H1 (cell line): ENCODE results near the gene ACAD9. TPM values are rescaled to one million over a fixed set of nuclear protein-coding genes. Genes with fewer than 3 reads are reported as not detected.

ENCODE experiments used
- CTCF ChIA-PET: fragments of 300-600 bp; sonication (Branson Sonifier 250); formaldehyde crosslinking; loops from one replicate; lab custom pipeline; 2021; ENCODE audit not compliant: partially characterized antibody; lab: Charles Lee
- POLR2A ChIA-PET: fragments of 300-600 bp; sonication (Branson Sonifier 250); formaldehyde crosslinking; loops from one replicate; lab custom pipeline; 2021; ENCODE audit warnings: inconsistent platforms; ENCODE audit not compliant: partially characterized antibody; lab: Charles Lee
- DNase-seq, 2 experiments: peaks; one replicate each; pipeline versions ENCODE4 v3.0.0 to v3.0.0-alpha.2; 2010 to 2022; ENCODE audit warnings: low spot score in 2 of 2, low read depth in 1 of 2, mixed read lengths in 1 of 2
- FAIRE-seq: peaks from 2 replicates; lab custom pipeline; 2011; peaks lifted over from hg19 to GRCh38; lab: Jason Lieb, UNC
- H2AFZ ChIP-seq: 2 replicates; pipeline ENCODE4 v1.8.1; 2012; ENCODE audit warnings: low read length, inconsistent platforms
- H2AK5ac ChIP-seq: 2 replicates; pipeline ENCODE4 v1.6.1; 2013; ENCODE audit warnings: low read depth, low read length
- H2BK120ac ChIP-seq: replicated peaks from 2 replicates; pipeline ENCODE3; 2013; ENCODE audit warnings: low read depth, low read length, inconsistent platforms
- H2BK12ac ChIP-seq: 2 replicates; pipeline ENCODE4 v1.6.1; 2013; ENCODE audit warnings: low read depth, low read length
- H2BK15ac ChIP-seq: 2 replicates; pipeline ENCODE4 v1.6.1; 2013; ENCODE audit warnings: low read length
- H2BK20ac ChIP-seq: 2 replicates; pipeline ENCODE4 v1.6.1; 2013; ENCODE audit warnings: low read length
- H2BK5ac ChIP-seq: 2 replicates; pipeline ENCODE4 v1.6.1; 2013; ENCODE audit warnings: low read depth, low read length
- H3K14ac ChIP-seq: 2 replicates; pipeline ENCODE4 v1.6.1; 2013; ENCODE audit warnings: inconsistent platforms; ENCODE audit not compliant: insufficient read length
- H3K18ac ChIP-seq: 2 replicates; pipeline ENCODE4 v1.6.1; 2013; ENCODE audit warnings: low read length; ENCODE audit errors: extremely low read depth
- H3K23ac ChIP-seq: 2 replicates; pipeline ENCODE4 v1.6.1; 2013; ENCODE audit warnings: inconsistent platforms; ENCODE audit not compliant: insufficient read length
- H3K23me2 ChIP-seq: 2 replicates; pipeline ENCODE4 v1.6.1; 2013; ENCODE audit warnings: low read depth, low read length
- H3K27ac ChIP-seq: 2 replicates; pipeline ENCODE4 v1.6.1; 2011; ENCODE audit warnings: low read depth, low read length, inconsistent platforms
- H3K27me3 ChIP-seq, 4 experiments: replicated peaks in 1 of 4; 1 replicate in 1 of 4; 2 replicates in 3 of 4; pipeline versions ENCODE4 v1.6.1 to v1.8.1; 2011 to 2013; ENCODE audit warnings: low read length in 3 of 4, mild to moderate bottlenecking in 3 of 4, inconsistent platforms in 2 of 4, mixed read lengths in 2 of 4, moderate library complexity in 1 of 4; ENCODE audit not compliant: control insufficient read depth in 3 of 4, insufficient read depth in 3 of 4; ENCODE audit errors: extremely low read depth in 1 of 4
- H3K36me3 ChIP-seq, 4 experiments: 2 replicates each; pipeline versions ENCODE4 v1.6.1 to v1.8.1; 2011 to 2013; ENCODE audit warnings: mild to moderate bottlenecking in 4 of 4, low read length in 3 of 4, moderate library complexity in 2 of 4, control low read depth in 1 of 4, inconsistent platforms in 1 of 4; ENCODE audit not compliant: insufficient read depth in 4 of 4, control insufficient read depth in 2 of 4
- H3K4ac ChIP-seq: replicated peaks from 2 replicates; pipeline ENCODE3; 2013; ENCODE audit warnings: low read length, low read depth, mixed read lengths, inconsistent platforms; ENCODE audit not compliant: insufficient read length
- H3K4me1 ChIP-seq, 4 experiments: replicated peaks in 1 of 4; 1 replicate in 1 of 4; 2 replicates in 3 of 4; pipeline versions ENCODE4 v1.6.1 to v1.8.1; 2011 to 2013; ENCODE audit warnings: low read length in 3 of 4, inconsistent platforms in 2 of 4, mixed read lengths in 1 of 4; ENCODE audit not compliant: insufficient read depth in 4 of 4, control insufficient read depth in 3 of 4
- H3K4me2 ChIP-seq, 2 experiments: 2 replicates each; pipeline versions ENCODE4 v1.6.1 to v1.8.1; 2011 to 2013; ENCODE audit warnings: low read depth in 2 of 2, low read length in 2 of 2, control low read depth in 1 of 2, inconsistent platforms in 1 of 2, mild to moderate bottlenecking in 1 of 2; ENCODE audit not compliant: insufficient read depth in 1 of 2
- H3K4me3 ChIP-seq, 4 experiments: fragments of 200-600, 300-600 bp in 1 of 4; sonication (generic), shearing (Covaris generic), sonication (Bioruptor Twin) in 1 of 4; 2 replicates each; pipeline versions ENCODE4 v1.5.1 to v1.8.1; 2011 to 2016; ENCODE audit warnings: low read length in 4 of 4, low read depth in 3 of 4, control low read depth in 2 of 4, inconsistent platforms in 2 of 4, mild to moderate bottlenecking in 2 of 4, mixed read lengths in 1 of 4, moderate library complexity in 1 of 4; ENCODE audit not compliant: insufficient read depth in 2 of 4; ENCODE audit errors: extremely low read depth in 1 of 4
- H3K56ac ChIP-seq: replicated peaks from 2 replicates; pipeline ENCODE3; 2013; ENCODE audit warnings: low read depth, mild to moderate bottlenecking, mixed read lengths, low read length, inconsistent platforms; ENCODE audit not compliant: insufficient read length
- H3K79me1 ChIP-seq: 2 replicates; pipeline ENCODE4 v1.6.1; 2013; ENCODE audit warnings: low read depth, low read length, control low read depth
- H3K79me2 ChIP-seq, 2 experiments: 2 replicates each; pipeline versions ENCODE4 v1.6.1 to v1.8.1; 2012 to 2013; ENCODE audit warnings: low read length in 2 of 2, mild to moderate bottlenecking in 2 of 2, inconsistent platforms in 1 of 2; ENCODE audit not compliant: insufficient read depth in 2 of 2, control insufficient read depth in 1 of 2
- H3K9ac ChIP-seq, 4 experiments: replicated peaks in 1 of 4; 1 replicate in 1 of 4; 2 replicates in 3 of 4; pipeline versions ENCODE4 v1.6.1 to v1.8.1; 2011 to 2013; ENCODE audit warnings: low read depth in 3 of 4, low read length in 3 of 4, control low read depth in 2 of 4, mild to moderate bottlenecking in 2 of 4, moderate library complexity in 2 of 4, inconsistent platforms in 1 of 4; ENCODE audit errors: extremely low read depth in 1 of 4
- H3K9me3 ChIP-seq, 2 experiments: 2 replicates each; pipeline versions ENCODE4 v1.6.1 to v1.8.1; 2012 to 2013; ENCODE audit warnings: mild to moderate bottlenecking in 2 of 2, moderate library complexity in 2 of 2, control low read depth in 1 of 2, inconsistent platforms in 1 of 2, low read depth in 1 of 2, low read length in 1 of 2, mixed read lengths in 1 of 2; ENCODE audit not compliant: insufficient read depth in 2 of 2
- H4K20me1 ChIP-seq, 2 experiments: replicated peaks in 1 of 2; 2 replicates each; pipeline versions ENCODE3 to v1.8.1; 2011 to 2013; ENCODE audit warnings: inconsistent platforms in 2 of 2, low read length in 2 of 2, mild to moderate bottlenecking in 1 of 2; ENCODE audit not compliant: insufficient read depth in 2 of 2, control insufficient read depth in 1 of 2
- H4K5ac ChIP-seq: 2 replicates; pipeline ENCODE4 v1.6.1; 2013; ENCODE audit warnings: low read length, low read depth, mixed read lengths, inconsistent platforms; ENCODE audit not compliant: insufficient read length
- H4K8ac ChIP-seq: 2 replicates; pipeline ENCODE4 v1.8.0; 2013; ENCODE audit warnings: mild to moderate bottlenecking, moderate library complexity, low read length, inconsistent platforms; ENCODE audit not compliant: insufficient read depth; ENCODE audit errors: extremely low read depth
- H4K91ac ChIP-seq: replicated peaks from 2 replicates; pipeline ENCODE3; 2013; ENCODE audit warnings: low read length, mixed read lengths, inconsistent platforms; ENCODE audit not compliant: insufficient read length
- RAD21 ChIP-seq, 2 experiments: IDR thresholded peaks in 1 of 2; conservative IDR thresholded peaks in 1 of 2; 2 replicates each; pipeline ENCODE4 v1.6.1; 2011; ENCODE audit warnings: low read depth in 2 of 2, low read length in 2 of 2, improper control_type of control experiment in 1 of 2, inconsistent platforms in 1 of 2, mild to moderate bottlenecking in 1 of 2, moderate library complexity in 1 of 2
- RFX5 ChIP-seq: IDR thresholded peaks from 2 replicates; pipeline ENCODE4 v1.6.1; 2011; ENCODE audit warnings: low read depth, low read length, improper control_type of control experiment, borderline replicate concordance
- SIN3A ChIP-seq, 2 experiments: IDR thresholded peaks in 1 of 2; conservative IDR thresholded peaks in 1 of 2; 2 replicates each; pipeline ENCODE4 v1.6.1; 2011 to 2012; ENCODE audit warnings: low read length in 2 of 2, improper control_type of control experiment in 1 of 2, low read depth in 1 of 2, mild to moderate bottlenecking in 1 of 2
- WGBS, 2 experiments: shearing (Covaris generic) in 1 of 2; methylation state at CpG; one replicate each; pipeline versions ENCODE4 v1.1.6 to v1.1.7; 2013 to 2015; ENCODE audit warnings: low lambda C conversion rate in 2 of 2, mixed read lengths in 2 of 2, inconsistent platforms in 1 of 2, low coverage in 1 of 2, missing lambda C conversion rate in 1 of 2; ENCODE audit not compliant: insufficient replicate concordance in 2 of 2, insufficient coverage in 1 of 2, insufficient read length in 1 of 2; ENCODE audit errors: extremely low coverage in 1 of 2, missing lambda C conversion rate in 1 of 2; 5-methylcytosine and 5-hydroxymethylcytosine counted together
- polyA plus RNA-seq, 7 experiments: library from polyadenylated mRNA; depleted of rRNA in 3 of 7; stranded (reverse) in 5 of 7; unstranded in 2 of 7; fragments of >200 nt in 5 of 7; fragments of 200-250 nt in 2 of 7; gene quantifications; 1 replicate in 5 of 7; 2 replicates in 1 of 7; 4 replicates in 1 of 7; pipeline versions ENCODE4 v1.2.1 to v1.2.3, GENCODE V29; 2011 to 2013; ENCODE audit warnings: missing spikeins in 2 of 7, mixed read lengths in 2 of 7
- total RNA-seq: library from RNA; stranded (reverse); fragmentation: NEBNext Ultra II Directional; extraction: Animal tissue kit (Norgen Biotek cat#: 25700); gene quantifications from 2 replicates; pipeline ENCODE4 v1.2.1, GENCODE V29; 2021
- TF ChIP-seq, protein P1 (sequence below), 3 experiments: IDR thresholded peaks; 1 replicate in 2 of 3; 2 replicates in 1 of 3; pipeline versions ENCODE4 v1.5.1 to v1.6.1; 2011; ENCODE audit warnings: low read length in 3 of 3, mild to moderate bottlenecking in 3 of 3, inconsistent platforms in 2 of 3, low read depth in 1 of 3, moderate library complexity in 1 of 3; ENCODE audit not compliant: insufficient read depth in 1 of 3; ENCODE audit errors: control extremely low read depth in 1 of 3

Gene ACAD9
- total and polyA plus RNA-seq, 2 of the 8 experiments (the other 6 are each of a cell fraction or from before 2014, with no cell fraction given): 27.5 to 28.9 TPM

DNA sequence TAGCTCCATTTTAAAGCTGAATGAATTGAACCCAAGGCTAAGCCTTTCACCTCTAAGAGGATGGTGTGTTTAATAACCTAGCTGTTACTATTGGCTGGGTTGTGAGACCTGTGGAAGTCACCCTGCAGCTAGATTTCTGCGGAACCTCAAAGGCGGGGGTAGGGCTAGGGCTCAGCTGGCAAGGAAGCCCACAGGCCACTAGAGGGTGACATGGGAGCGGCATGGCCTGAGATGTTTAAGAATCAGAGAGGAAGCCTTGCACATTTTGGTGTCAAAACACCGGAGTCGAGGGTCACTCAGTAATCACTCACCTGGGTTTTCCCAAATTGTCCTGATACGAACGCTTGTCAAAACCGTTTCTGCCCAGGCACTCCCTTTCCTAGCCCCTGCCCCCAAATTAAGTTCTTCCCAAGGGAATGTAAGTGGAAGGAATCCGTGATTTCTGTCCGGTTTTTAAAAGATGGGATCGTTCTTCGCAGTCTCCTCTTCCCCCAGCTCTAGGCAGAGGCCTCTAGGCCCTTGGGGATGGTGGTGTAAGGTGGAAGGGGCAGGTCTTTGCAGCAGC is 3.8 kb upstream of the ACAD9 start:
- H3K9ac ChIP-seq: no peak overlapping the region
- H4K91ac ChIP-seq: no peak overlapping the region
- no peak overlapping the region for H4K5ac ChIP-seq
- no peak overlapping the region for H3K4me2 ChIP-seq
- no peak overlapping the region; the same call in 1 of the 2 replicates for H2BK15ac ChIP-seq
- 66% methylated on average over 12 of the region's 12 CpGs; no CpG with 5 or more reads in 1 of the 2 experiments for WGBS, 2 experiments
- peaks cover 0 to 23% of the 10 kb centered on the region in 2 experiments; a peak in 2 of 4 replicates for H3K79me2 ChIP-seq
- CTCF ChIA-PET: interaction anchor here (0.6 to 5.8 kb wide), 17 partner anchors 8 to 370 kb away, joined by 3 to 42 read pairs (median 4); no protein-coding TSS in a partner anchor
- H4K8ac ChIP-seq: peak overlapping the region; percentile 22; the same call in 1 of the 2 replicates
- no peaks in the 10 kb centered on the region for H3K36me3 ChIP-seq
- H3K4me3 ChIP-seq: no peak overlapping the region
- peak; percentile 71 for FAIRE-seq
- H3K79me1 ChIP-seq: peaks cover 2% of the 10 kb centered on the region; the same call in 1 of the 2 replicates
- H3K23me2 ChIP-seq: peaks cover 13% of the 10 kb centered on the region
- H3K23ac ChIP-seq: no peak overlapping the region
- peak overlapping the region; percentile 69; the same call in 1 of the 2 replicates for H2AFZ ChIP-seq
- no peak overlapping the region for H3K18ac ChIP-seq
- H3K14ac ChIP-seq: no peak overlapping the region
- no peak overlapping the region; the same call in 1 of the 2 replicates for H2BK12ac ChIP-seq
- H2BK120ac ChIP-seq: no peak overlapping the region
- no peak overlapping the region for H3K56ac ChIP-seq
- H3K27me3 ChIP-seq: no peaks in the 10 kb centered on the region
- POLR2A ChIA-PET: interaction anchor here (0.9 kb wide), 1 partner anchor 8 kb away, joined by 3 read pairs; no protein-coding TSS in a partner anchor
- no peaks in the 10 kb centered on the region for H4K20me1 ChIP-seq
- peak; percentile 17 to 60 for DNase-seq
- H2BK20ac ChIP-seq: no peak overlapping the region
- H2AK5ac ChIP-seq: no peak overlapping the region
- H3K4me1 ChIP-seq: peaks cover 0 to 4% (median 2%) of the 10 kb centered on the region in 4 experiments; a peak in 4 of 7 replicates
- TF ChIP-seq SIN3A (conservative IDR thresholded peaks at IDR 0.05 in 1 of 2, IDR thresholded peaks at IDR 0.05 in 1 of 2; ENCODE audit: low read depth in 1 of 2, low read length in 2 of 2): 0 out of 4 replicates have a peak, but pooled peaks of 1 of the 2 experiments have one; percentile 34
- no peak for TF ChIP-seq RFX5
- TF ChIP-seq RAD21 (IDR thresholded peaks at IDR 0.05 in 1 of 2, conservative IDR thresholded peaks at IDR 0.05 in 1 of 2; ENCODE audit: low read depth in 2 of 2, low read length in 2 of 2): peak; percentile 65 to 74
- TF ChIP-seq, protein P1, sequence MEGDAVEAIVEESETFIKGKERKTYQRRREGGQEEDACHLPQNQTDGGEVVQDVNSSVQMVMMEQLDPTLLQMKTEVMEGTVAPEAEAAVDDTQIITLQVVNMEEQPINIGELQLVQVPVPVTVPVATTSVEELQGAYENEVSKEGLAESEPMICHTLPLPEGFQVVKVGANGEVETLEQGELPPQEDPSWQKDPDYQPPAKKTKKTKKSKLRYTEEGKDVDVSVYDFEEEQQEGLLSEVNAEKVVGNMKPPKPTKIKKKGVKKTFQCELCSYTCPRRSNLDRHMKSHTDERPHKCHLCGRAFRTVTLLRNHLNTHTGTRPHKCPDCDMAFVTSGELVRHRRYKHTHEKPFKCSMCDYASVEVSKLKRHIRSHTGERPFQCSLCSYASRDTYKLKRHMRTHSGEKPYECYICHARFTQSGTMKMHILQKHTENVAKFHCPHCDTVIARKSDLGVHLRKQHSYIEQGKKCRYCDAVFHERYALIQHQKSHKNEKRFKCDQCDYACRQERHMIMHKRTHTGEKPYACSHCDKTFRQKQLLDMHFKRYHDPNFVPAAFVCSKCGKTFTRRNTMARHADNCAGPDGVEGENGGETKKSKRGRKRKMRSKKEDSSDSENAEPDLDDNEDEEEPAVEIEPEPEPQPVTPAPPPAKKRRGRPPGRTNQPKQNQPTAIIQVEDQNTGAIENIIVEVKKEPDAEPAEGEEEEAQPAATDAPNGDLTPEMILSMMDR (IDR thresholded peaks at IDR 0.05; ENCODE audit: control extremely low read depth in 1 of 3, insufficient read depth in 1 of 3, low read depth in 1 of 3, low read length in 3 of 3): peak; percentile 71 to 85 (median 83)
- H2BK5ac ChIP-seq: no peak overlapping the region
- H3K9me3 ChIP-seq: no peaks in the 10 kb centered on the region
- no peak overlapping the region for H3K27ac ChIP-seq
- H3K4ac ChIP-seq: no peak overlapping the region
